HG03342 (cell line): ENCODE data around the gene CDKAL1.

Experiments
- ATAC-seq: cut with Tn5 transposase; IDR thresholded peaks from one replicate; pipeline ENCODE4 v1.9.1; 2021; ENCODE audit warnings: mild to moderate bottlenecking, moderate library complexity; ENCODE audit not compliant: unreplicated experiment

CDKAL1 gene

GRCh38 chr6:20778912-20779311, 244.7 kb downstream of the CDKAL1 start:
- ATAC-seq, result no peak

- ATAC-seq, result no peak
Observed at GRCh38 chr6:20789162-20789561, 254.9 kb downstream of the CDKAL1 start.

- ATAC-seq, result no peak
Observed at GRCh38 chr6:20790032-20790791, 256.0 kb downstream of the CDKAL1 start.

GRCh38 chr6:20791074-20791473, 256.8 kb downstream of the CDKAL1 start:
- ATAC-seq, result no peak

- ATAC-seq, result no peak
Observed at GRCh38 chr6:20791944-20792343, 257.7 kb downstream of the CDKAL1 start.

- ATAC-seq, result no peak
Observed at GRCh38 chr6:20793174-20793573, 258.9 kb downstream of the CDKAL1 start.

GRCh38 chr6:20797597-20797996, 263.3 kb downstream of the CDKAL1 start:
- ATAC-seq, result no peak

GRCh38 chr6:20800229-20800628, 266.0 kb downstream of the CDKAL1 start:
- ATAC-seq, result no peak

GRCh38 chr6:20800653-20801052, 266.4 kb downstream of the CDKAL1 start:
- no peak for ATAC-seq

GRCh38 chr6:20801595-20801994, 267.3 kb downstream of the CDKAL1 start:
- no peak for ATAC-seq

- no peak for ATAC-seq
Observed at GRCh38 chr6:20802596-20802995, 268.3 kb downstream of the CDKAL1 start.

- no peak for ATAC-seq
Observed at GRCh38 chr6:20805021-20805420, 270.8 kb downstream of the CDKAL1 start.

- ATAC-seq, result no peak
Observed at GRCh38 chr6:20806669-20807068, 272.4 kb downstream of the CDKAL1 start.

- ATAC-seq, result no peak
Observed at GRCh38 chr6:20808439-20808838, 274.2 kb downstream of the CDKAL1 start.

GRCh38 chr6:20808924-20809323, 274.7 kb downstream of the CDKAL1 start:
- ATAC-seq, result no peak

GRCh38 chr6:20810727-20811108, 276.5 kb downstream of the CDKAL1 start:
- no peak for ATAC-seq

GRCh38 chr6:20811109-20811761, 277.0 kb downstream of the CDKAL1 start:
- ATAC-seq, result no peak

- ATAC-seq, result no peak
Observed at GRCh38 chr6:20812776-20813175, 278.5 kb downstream of the CDKAL1 start.

- ATAC-seq, result no peak
Observed at GRCh38 chr6:20814494-20814893, 280.2 kb downstream of the CDKAL1 start.

GRCh38 chr6:20816126-20816525, 281.9 kb downstream of the CDKAL1 start:
- no peak for ATAC-seq

GRCh38 chr6:20817806-20818320, 283.6 kb downstream of the CDKAL1 start:
- ATAC-seq, result no peak

- ATAC-seq, result no peak
Observed at GRCh38 chr6:20819774-20820400, 285.6 kb downstream of the CDKAL1 start.
